ENCODE measurements around the gene EYA2. TPM values are rescaled to one million over a fixed set of nuclear protein-coding genes. Genes with fewer than 3 reads are reported as not detected.

EYA2 gene
- total RNA-seq, 1 experiment from 2014 or later: 0.74 TPM

DNA sequence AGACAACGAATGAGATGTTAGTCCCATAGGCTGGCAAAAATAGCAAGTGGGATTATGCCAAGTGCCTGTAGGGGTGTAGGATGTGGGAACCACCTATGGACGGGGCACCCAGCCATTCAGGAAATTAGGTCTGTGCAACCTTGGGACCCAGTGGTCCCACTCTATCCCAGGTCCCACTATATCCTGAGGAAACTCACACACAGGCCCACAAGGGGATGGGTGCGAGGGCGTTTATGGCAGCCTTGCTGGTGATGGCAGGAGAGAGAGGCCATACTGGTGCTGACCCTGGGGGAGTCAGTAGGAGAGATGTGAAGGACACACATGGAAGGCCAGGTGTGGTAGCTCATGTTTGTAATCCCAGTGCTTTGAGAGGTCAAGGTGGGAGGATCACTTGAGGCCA, 163.6 kb downstream of the EYA2 start:
- no peaks in the 10 kb centered on the region for H3K79me1 ChIP-seq (ENCODE audit: insufficient read depth, low read depth, low read length, poor library complexity, severe bottlenecking)
- no peaks in the 10 kb centered on the region for H3K9me3 ChIP-seq (ENCODE audit: control insufficient read depth, low read depth, low read length)
- H3K27ac Mint-ChIP-seq: no peak overlapping the region
- H3K36me3 Mint-ChIP-seq (ENCODE audit: insufficient read depth in 1 of 3, low read depth in 3 of 3): no peaks in the 10 kb centered on the region
- WGBS (ENCODE audit: extremely low coverage, insufficient read length, low lambda C conversion rate): no CpG with 5 or more reads among the region's 4 CpGs
- H2BK120ac ChIP-seq (ENCODE audit: low read depth, low read length, poor library complexity, severe bottlenecking): no peak overlapping the region
- no peak overlapping the region for H3K4ac ChIP-seq (ENCODE audit: low read depth, low read length)
- H3K27ac ChIP-seq (ENCODE audit: insufficient read length, low read depth, low read length): no peak overlapping the region
- no peak overlapping the region for H3K23ac ChIP-seq (ENCODE audit: insufficient read length, low read depth, low read length)
- no peak overlapping the region for H4K91ac ChIP-seq (ENCODE audit: insufficient read length, low read depth, low read length)
- H2BK15ac ChIP-seq (ENCODE audit: low read depth, low read length): no peak overlapping the region
- H3K18ac ChIP-seq (ENCODE audit: insufficient read length, low read depth, low read length): no peak overlapping the region
- H3K4me1 ChIP-seq (ENCODE audit: insufficient read depth, low read length): no peaks in the 10 kb centered on the region
- H2AK5ac ChIP-seq (ENCODE audit: insufficient read length, low read length): no peak overlapping the region
- H3K23me2 ChIP-seq (ENCODE audit: insufficient read length, low read depth, low read length, poor library complexity, severe bottlenecking): no peaks in the 10 kb centered on the region
- H3K9me3 Mint-ChIP-seq: no peaks in the 10 kb centered on the region
- H3K4me1 Mint-ChIP-seq: peaks cover 0 to 2% of the 10 kb centered on the region in 2 experiments; a peak in 1 of 4 replicates
- TF ChIP-seq, protein P1, sequence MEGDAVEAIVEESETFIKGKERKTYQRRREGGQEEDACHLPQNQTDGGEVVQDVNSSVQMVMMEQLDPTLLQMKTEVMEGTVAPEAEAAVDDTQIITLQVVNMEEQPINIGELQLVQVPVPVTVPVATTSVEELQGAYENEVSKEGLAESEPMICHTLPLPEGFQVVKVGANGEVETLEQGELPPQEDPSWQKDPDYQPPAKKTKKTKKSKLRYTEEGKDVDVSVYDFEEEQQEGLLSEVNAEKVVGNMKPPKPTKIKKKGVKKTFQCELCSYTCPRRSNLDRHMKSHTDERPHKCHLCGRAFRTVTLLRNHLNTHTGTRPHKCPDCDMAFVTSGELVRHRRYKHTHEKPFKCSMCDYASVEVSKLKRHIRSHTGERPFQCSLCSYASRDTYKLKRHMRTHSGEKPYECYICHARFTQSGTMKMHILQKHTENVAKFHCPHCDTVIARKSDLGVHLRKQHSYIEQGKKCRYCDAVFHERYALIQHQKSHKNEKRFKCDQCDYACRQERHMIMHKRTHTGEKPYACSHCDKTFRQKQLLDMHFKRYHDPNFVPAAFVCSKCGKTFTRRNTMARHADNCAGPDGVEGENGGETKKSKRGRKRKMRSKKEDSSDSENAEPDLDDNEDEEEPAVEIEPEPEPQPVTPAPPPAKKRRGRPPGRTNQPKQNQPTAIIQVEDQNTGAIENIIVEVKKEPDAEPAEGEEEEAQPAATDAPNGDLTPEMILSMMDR (conservative IDR thresholded peaks at IDR 0.05): no peak
- H3K14ac ChIP-seq (ENCODE audit: insufficient read depth, low read length): no peak overlapping the region
- H3T11ph ChIP-seq (ENCODE audit: low read length): no peak overlapping the region
- H3K27me3 Mint-ChIP-seq (ENCODE audit: low read depth): peaks cover 1% of the 10 kb centered on the region
- no peaks in the 10 kb centered on the region for H3K79me2 ChIP-seq (ENCODE audit: insufficient read depth, low read length)
- no peak overlapping the region for H2BK20ac ChIP-seq (ENCODE audit: low read depth, low read length, poor library complexity, severe bottlenecking)
- no peak overlapping the region for H2BK12ac ChIP-seq (ENCODE audit: insufficient read length, low read depth, low read length)
- H2BK5ac ChIP-seq (ENCODE audit: insufficient read length, low read length): no peak overlapping the region
- no peak for DNase-seq
- no peak overlapping the region for H4K8ac ChIP-seq (replicated peaks; ENCODE audit: insufficient read length, low read depth, low read length)
- H3K27me3 ChIP-seq (ENCODE audit: insufficient read depth, low read length): no peaks in the 10 kb centered on the region
- H3K4me2 ChIP-seq (ENCODE audit: insufficient read depth, insufficient read length, low read length): no peak overlapping the region
- no peak overlapping the region for H3K9ac ChIP-seq (ENCODE audit: extremely low read depth, insufficient read length, low read length)
- H2AFZ ChIP-seq (ENCODE audit: low read length): no peak overlapping the region
- no peak overlapping the region for H3K4me3 Mint-ChIP-seq
- H4K5ac ChIP-seq (ENCODE audit: insufficient read length, low read depth, low read length): no peak overlapping the region
- no peak overlapping the region for H3K56ac ChIP-seq (ENCODE audit: insufficient read length, low read depth, low read length)
- no peaks in the 10 kb centered on the region for H4K20me1 ChIP-seq (ENCODE audit: control insufficient read depth, insufficient read depth, insufficient read length)
